HG02763 (cell line): ENCODE measurements around the gene DHRS3.
"Not testable (repeated sequence)": the region's sequence is repeated elsewhere in the genome, so short reads cannot be mapped to it uniquely, and the experiment has no call there.

Experiments used
- ATAC-seq: cut with Tn5 transposase; IDR thresholded peaks from one replicate; pipeline ENCODE4 v1.9.1; 2021; ENCODE audit warnings: mild to moderate bottlenecking, moderate library complexity; ENCODE audit not compliant: unreplicated experiment

DHRS3 gene

GRCh38 chr1:12617901-12618660, at the start of gene DHRS3:
Gene DHRS3, minus strand, starts transcription at chr1:12618210. Its CDS starts 862 bp downstream, at chr1:12617348.
- ATAC-seq = no peak

DNA sequence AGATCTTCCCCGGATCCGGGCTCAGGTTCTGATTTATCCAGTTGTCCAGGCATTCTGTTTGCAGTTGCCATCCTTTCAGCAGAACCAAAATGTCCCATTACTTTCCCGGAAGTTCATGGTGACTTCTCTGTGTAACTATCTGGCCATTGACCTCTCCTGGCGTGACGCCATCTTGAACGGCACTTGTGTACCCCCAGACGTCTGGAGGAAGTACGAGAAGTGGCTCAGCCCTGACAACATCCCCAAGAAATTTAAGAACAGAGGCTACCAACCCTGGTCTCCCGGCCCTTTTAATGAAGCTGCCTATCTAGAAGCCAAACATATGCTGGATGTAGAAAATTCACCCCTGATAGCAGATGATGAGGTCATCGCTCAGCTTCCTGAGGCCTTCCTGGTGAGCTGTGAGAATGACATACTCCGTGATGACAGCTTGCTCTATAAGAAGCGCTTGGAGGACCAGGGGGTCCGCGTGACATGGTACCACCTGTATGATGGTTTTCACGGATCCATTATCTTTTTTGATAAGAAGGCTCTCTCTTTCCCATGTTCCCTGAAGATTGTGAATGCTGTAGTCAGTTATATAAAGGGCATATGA, 48.2 kb upstream of the DHRS3 start:
- ATAC-seq = no peak

- no peak for ATAC-seq
Observed at GRCh38 chr1:12665511-12665910, 47.5 kb upstream of the DHRS3 start.

DNA sequence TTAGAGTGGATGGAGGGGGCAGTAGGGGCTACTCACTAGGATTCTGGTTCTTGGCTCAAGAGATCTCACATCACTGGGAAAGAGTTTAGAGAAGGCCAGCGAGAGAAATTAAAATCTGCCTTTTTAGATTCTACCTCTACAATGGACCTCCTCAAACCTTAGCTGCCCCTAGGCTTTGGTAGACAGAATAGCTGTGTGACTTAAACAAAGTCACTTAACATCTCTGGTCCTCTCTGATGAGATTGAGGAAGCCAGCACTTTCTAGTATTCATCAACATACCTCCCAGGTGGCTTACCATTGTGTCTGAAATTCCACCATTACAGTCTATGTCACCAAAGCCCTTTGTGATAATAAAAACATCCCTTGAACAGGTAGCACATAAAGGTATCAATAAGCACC, 44.5 kb upstream of the DHRS3 start:
- no peak for ATAC-seq

- no peak for ATAC-seq
Observed at GRCh38 chr1:12661606-12662219, 43.7 kb upstream of the DHRS3 start.

- ATAC-seq = peak; percentile 44
Observed at GRCh38 chr1:12658531-12659453, 40.8 kb upstream of the DHRS3 start.

- ATAC-seq = not testable (repeated sequence)
Observed at GRCh38 chr1:12657885-12658512, 40.0 kb upstream of the DHRS3 start.

DNA sequence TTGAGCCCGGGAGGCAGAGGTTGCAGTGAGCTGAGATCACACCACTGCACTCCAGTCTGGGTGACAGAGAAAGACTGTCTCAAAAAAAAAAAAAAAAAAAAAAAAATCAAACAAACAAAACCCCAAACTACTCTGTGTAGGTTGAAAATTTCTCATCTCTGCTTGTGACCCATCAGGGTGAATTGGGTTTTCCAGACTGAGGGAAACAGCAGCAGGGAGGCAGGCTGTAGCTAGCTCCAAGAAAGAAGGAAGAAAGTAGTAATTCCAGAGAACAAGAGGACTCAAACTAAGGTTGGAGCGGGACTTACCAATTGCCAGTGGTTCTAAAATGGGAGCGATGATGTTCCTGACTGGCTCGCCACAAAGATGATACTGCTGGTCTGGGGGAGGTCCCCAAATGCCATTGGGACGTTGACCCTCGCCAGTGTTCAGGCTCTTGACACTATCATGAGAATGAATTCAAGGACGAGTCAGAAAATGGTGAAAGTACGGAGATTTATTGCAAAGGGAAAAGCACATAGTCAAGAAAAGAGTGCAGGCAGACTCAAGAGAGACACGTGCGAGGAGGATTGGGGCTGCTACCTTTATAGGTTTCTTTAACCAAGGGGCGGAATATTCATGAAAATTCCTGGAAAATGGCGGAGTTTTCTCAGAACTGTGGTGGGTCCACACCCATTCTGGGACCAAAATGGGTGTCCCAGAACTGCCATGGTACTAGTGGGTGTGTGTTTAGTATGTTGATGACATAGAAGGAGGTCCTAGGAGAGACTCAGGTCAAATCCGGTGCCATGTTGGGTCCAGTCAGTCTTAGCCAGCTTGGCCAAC, 39.3 kb upstream of the DHRS3 start:
- no peak for ATAC-seq

- no peak for ATAC-seq
Observed at GRCh38 chr1:12656575-12656974, 38.6 kb upstream of the DHRS3 start.

GRCh38 chr1:12654657-12655056, 36.6 kb upstream of the DHRS3 start:
- ATAC-seq = no peak

- ATAC-seq = no peak
Observed at GRCh38 chr1:12654004-12654567, 36.1 kb upstream of the DHRS3 start.

DNA sequence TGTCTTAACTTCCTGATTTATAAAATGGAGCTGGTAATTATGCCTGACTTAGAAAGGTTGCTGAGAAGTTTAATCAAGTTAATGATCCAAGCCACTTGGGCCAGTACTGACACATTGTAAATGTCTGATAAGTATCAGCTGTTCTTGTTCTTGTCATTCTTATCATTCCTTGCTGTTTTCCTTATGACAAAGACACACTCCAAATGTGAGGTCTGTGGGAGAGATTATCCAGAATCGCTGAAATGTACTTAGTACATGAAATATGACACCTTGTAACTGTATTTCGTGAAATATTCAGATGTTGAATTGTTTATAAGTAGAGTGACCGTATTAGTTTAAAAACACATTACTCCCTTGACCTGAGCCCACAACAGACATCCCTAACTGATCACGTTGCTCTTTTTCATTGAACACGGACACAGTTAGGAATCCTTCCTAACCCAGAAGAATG, 32.0 kb upstream of the DHRS3 start:
- no peak for ATAC-seq

GRCh38 chr1:12648741-12649140, 30.7 kb upstream of the DHRS3 start:
- no peak for ATAC-seq

DNA sequence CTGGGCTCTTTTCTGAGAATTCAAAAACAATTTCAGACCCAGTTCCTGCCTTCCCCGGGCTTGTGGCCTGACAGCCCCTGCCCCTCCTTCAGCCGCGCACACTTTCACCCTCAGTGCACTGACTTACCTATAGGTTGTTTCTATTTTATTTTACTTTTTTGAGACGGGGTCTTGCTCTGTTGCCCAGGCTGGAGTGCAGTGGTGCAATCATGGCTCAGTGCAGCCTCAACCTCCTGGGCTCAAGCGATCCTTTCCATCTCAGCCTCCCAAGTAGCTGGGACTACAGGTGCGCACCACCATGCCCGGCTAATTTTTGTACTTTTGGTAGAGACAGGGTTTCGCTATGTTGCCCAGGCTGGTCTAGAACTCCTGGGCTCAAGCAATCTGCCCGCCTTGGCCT, 27.4 kb upstream of the DHRS3 start:
- ATAC-seq = not testable (repeated sequence)

DNA sequence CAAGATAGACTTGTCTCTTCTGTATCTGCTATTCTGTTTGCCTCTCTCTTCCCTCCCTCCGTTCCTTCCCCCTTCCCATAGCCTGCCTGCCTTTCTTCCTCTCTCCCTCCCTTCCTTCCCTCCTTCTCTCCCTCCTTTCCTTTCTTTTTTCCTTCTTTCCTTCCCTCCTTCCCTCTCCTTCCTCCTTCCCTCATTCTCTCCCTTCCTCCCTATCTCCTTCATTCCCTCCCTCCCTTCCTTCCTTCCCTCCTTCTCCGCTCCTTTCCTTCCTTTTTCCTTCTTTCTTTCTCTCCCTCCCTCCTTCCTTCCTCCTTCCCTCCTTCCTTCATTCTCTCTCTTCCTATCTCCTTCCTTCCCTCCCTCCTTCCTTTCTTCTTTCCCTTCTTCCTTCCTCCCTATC, 26.8 kb upstream of the DHRS3 start:
- no peak for ATAC-seq

- no peak for ATAC-seq
Observed at GRCh38 chr1:12644237-12644636, 26.2 kb upstream of the DHRS3 start.

- no peak for ATAC-seq
Observed at GRCh38 chr1:12643785-12644184, 25.8 kb upstream of the DHRS3 start, which contains the start of gene AADACL4. Gene AADACL4, plus strand, starts transcription at chr1:12644085. Its CDS starts 462 bp downstream, at chr1:12644547.

DNA sequence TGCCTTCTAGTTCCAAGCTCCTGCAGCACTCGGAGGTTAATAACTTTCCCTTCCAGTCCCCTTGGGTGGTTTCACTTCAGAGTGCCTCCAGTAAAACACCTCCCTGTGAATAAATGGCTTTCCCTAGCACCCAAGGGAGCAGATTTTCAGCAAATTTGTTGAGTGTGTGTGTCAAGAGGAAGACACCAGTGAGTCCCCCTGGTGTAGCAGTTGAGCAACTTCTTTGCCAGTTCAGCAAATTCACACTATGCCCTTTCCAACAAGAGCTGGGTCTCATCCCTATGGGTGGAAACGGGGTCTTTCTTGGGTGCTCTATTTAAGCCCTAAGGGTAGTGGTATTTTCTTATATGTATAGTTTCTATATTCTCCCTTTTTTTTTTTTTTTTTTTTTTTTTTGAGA, 25.1 kb upstream of the DHRS3 start:
- no peak for ATAC-seq

DNA sequence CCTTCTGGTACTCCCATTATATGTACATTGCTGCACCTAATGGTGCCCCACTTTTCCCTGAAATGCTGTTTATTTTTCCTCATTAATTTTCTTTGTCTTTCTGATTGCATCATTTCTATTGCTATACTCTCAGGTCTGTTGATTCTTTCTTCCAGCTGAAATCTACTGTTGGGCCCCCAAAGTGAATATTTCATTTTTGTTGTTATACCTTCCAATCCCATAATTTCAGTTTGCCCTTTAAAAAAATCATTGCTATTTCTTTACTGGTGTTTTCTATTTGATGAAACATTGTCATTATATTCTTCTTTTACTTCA, 22.9 kb upstream of the DHRS3 start:
- no peak for ATAC-seq
